Pancreas (tissue), 10 donors: ENCODE measurements around the gene NLN. TPM values are rescaled to one million over a fixed set of nuclear protein-coding genes. Genes with fewer than 3 reads are reported as not detected.

Experiments used
- ATAC-seq, 4 donors: fragments of 200-7000 bp; cut with Tn5 transposase; one replicate each; pipeline versions ENCODE4 v1.8.0 to v1.9.1; 2020; ENCODE audit warnings: mild to moderate bottlenecking in 4 of 4, moderate library complexity in 4 of 4
- DNase-seq, 6 donors: peaks; one replicate each; pipeline ENCODE4 v3.0.0-alpha.2; 2020
- FAIRE-seq: peaks from 2 replicates; lab custom pipeline; 2012; peaks lifted over from hg19 to GRCh38; lab: Jason Lieb, UNC
- H3K27ac ChIP-seq, 4 donors: fragments of 200-600 bp; sonication (generic); 1 replicate in 3 of 4; 2 replicates in 1 of 4; pipeline versions ENCODE4 v1.5.0 to v1.8.0; 2020
- H3K27me3 ChIP-seq, 4 donors: fragments of 200-600 bp; one replicate each; pipeline ENCODE4 v1.8.0; 2021
- H3K36me3 ChIP-seq, 3 donors: fragments of 200-600 bp; sonication (generic) in 1 of 3; one replicate each; pipeline versions ENCODE4 v1.5.0 to v1.8.0; 2020 to 2021
- H3K4me1 ChIP-seq, 3 donors: fragments of 200-600 bp; one replicate each; pipeline ENCODE4 v1.8.0; 2021
- H3K4me3 ChIP-seq, 4 donors: fragments of 200-600 bp; sonication (generic) in 2 of 4; one replicate each; pipeline versions ENCODE4 v1.5.0 to v1.8.0; 2020 to 2021
- H3K9me3 ChIP-seq, 4 donors: fragments of 200-600 bp; one replicate each; pipeline ENCODE4 v1.8.0; 2021
- WGBS, 2 donors: extraction: QIAGEN DNeasy Blood & Tissue Kit; methylation state at CpG; one replicate each; pipeline ENCODE4 v1.1.7; 2013; 5-methylcytosine and 5-hydroxymethylcytosine counted together
- intact Hi-C, 3 donors: fragments of 100-400 bp; cut with DNase I; formaldehyde crosslinking; loops; one replicate each; pipeline versions ENCODE4 v1.11.1 to v1.14.2; 2022
- polyA plus RNA-seq, 2 donors: library from polyadenylated mRNA; stranded (reverse); fragments of 200-250 nt; gene quantifications; one replicate each; pipeline ENCODE4 v1.2.3, GENCODE V29; 2013
- total RNA-seq, 6 donors: library from RNA; stranded (reverse); fragmentation: NEBNext Ultra II Directional in 4 of 6; extraction: Animal tissue kit (Norgen Biotek cat#: 25700) in 4 of 6; gene quantifications; one replicate each; pipeline versions ENCODE4 v1.2.1 to v1.2.4, GENCODE V29; 2021 to 2023
- TF ChIP-seq, protein P1 (sequence below), 4 donors: fragments of 200-600 bp; sonication (generic) in 3 of 4; IDR thresholded peaks; one replicate each; pipeline versions ENCODE4 v1.5.0 to v1.8.0; 2021; ENCODE audit warnings: antibody characterized with exemption in 4 of 4
- donor health status: healthy with polysubstance abuse.
- donor health status: DM: no; HTN: no; CAD: no; lungs with moderate emphysema.
- donor health status: DM: no; HTN: no; CAD: no.
- donor health status: control.
- donor health status: control.
- donor health status: Bipolar disorder and iron deficiency.
- donor health status: DM: yes; HTN: yes; CAD: no.
- donor health status: DM: no; HTN: no; CAD: no.
- donor health status: DM: no; HTN: no; CAD: no.
- donor health status: DM: yes; HTN: yes; CAD: no.

Gene NLN
- total and polyA plus RNA-seq, 8 donors, result 1.8 to 15.0 (median 8.0) TPM

DNA sequence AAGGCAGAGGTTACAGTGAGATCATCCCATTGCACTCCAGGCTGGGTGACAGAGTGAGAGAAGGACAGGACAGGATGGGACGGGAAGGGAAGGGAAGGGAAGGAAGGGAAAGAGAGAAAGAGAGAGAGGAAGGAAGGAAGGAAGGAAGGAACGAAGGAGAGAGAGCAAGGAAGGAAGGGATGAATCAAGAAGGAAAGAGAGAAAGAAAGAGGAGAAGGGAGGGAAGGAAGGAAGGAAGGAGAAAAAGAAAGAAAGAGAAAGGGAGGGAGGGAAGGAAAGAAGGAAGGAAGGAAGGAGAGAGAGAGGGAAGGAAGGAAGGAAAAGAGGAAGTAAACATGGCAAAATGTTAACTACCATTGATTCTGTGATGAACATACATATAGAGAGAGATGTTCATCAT, 28.9 kb upstream of the NLN start:
- no peaks in the 10 kb centered on the region for H3K36me3 ChIP-seq
- 80% methylated on average over 2 of the region's 2 CpGs for WGBS, 2 donors
- H3K4me1 ChIP-seq, result no peaks in the 10 kb centered on the region
- no peak for DNase-seq
- no peak for ATAC-seq
- H3K27me3 ChIP-seq, result no peaks in the 10 kb centered on the region
- H3K9me3 ChIP-seq, result no peaks in the 10 kb centered on the region
- TF ChIP-seq, protein P1, sequence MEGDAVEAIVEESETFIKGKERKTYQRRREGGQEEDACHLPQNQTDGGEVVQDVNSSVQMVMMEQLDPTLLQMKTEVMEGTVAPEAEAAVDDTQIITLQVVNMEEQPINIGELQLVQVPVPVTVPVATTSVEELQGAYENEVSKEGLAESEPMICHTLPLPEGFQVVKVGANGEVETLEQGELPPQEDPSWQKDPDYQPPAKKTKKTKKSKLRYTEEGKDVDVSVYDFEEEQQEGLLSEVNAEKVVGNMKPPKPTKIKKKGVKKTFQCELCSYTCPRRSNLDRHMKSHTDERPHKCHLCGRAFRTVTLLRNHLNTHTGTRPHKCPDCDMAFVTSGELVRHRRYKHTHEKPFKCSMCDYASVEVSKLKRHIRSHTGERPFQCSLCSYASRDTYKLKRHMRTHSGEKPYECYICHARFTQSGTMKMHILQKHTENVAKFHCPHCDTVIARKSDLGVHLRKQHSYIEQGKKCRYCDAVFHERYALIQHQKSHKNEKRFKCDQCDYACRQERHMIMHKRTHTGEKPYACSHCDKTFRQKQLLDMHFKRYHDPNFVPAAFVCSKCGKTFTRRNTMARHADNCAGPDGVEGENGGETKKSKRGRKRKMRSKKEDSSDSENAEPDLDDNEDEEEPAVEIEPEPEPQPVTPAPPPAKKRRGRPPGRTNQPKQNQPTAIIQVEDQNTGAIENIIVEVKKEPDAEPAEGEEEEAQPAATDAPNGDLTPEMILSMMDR (IDR thresholded peaks at IDR 0.05), result no peak
- H3K27ac ChIP-seq, result no peak overlapping the region
- FAIRE-seq, result no peak
- no peak overlapping the region for H3K4me3 ChIP-seq
- intact Hi-C loops, result no loop called here

DNA sequence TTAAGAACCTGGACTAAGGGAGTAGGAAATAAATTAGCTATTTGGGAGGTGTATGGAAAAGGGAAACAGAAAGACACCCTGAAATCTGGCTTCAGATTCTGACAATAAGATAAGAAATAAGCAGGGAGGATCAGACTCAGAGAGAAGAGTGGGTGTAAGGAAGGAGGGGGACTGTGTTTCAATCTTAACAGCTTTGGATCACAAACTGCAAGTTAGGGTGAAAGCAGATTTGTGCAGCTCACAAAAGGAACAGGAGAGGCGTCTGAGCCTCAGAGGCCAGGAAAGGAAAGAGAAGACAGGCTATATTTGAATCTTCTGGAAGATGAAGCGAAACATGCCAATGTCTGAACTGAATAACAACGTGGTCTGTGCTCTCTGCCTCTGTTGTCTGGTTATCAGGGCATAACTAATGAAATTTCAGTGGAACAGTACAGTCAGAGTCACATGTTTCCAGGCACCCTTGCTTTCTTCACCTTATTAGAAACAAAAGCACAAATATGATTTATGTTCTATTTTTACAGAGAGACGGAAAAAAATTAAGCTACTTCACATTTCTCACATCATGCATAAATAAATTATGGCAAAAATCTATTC, 26.7 kb upstream of the NLN start:
- FAIRE-seq (no peak), DNase-seq (no peak)
- intact Hi-C loops, result no loop called here

DNA sequence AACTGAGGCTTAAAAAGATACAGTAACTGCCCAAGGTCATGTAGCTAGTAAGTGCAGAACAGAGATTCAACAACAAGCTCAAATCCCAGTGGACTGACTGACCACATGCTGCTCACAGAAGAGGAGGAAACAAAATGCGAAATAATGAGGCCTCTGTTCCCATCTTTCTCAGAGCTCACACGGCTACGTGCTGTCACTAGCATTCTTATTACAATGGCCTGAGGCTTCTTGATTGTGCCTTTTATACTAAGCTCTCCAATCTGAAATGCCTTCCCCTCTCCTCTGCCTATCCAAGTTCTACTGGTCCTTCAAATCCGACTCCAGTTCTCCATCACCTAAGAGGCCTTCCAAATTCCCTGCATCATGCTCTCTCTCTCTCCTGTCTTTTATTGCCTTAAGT, 26.1 kb upstream of the NLN start:
- ATAC-seq (no peak), DNase-seq (no peak), FAIRE-seq (no peak)
- Histone ChIP-seq H3K36me3 (no peaks in the 10 kb centered on the region), H3K27ac (no peak overlapping the region), H3K4me1 (no peaks in the 10 kb centered on the region), H3K27me3 (no peaks in the 10 kb centered on the region), H3K9me3 (no peaks in the 10 kb centered on the region), H3K4me3 (no peak overlapping the region)
- 93 to 100% methylated on average over 4 of the region's 4 CpGs for WGBS, 2 donors
- TF ChIP-seq, protein P1 (IDR thresholded peaks at IDR 0.05), result no peak
- intact Hi-C loops, result no loop called here

More for the DNA sequence above, 26.7 kb upstream of the NLN start:
- no peak overlapping the region for H3K27ac ChIP-seq
- H3K27me3 ChIP-seq, result no peaks in the 10 kb centered on the region
- 85 to 90% methylated on average over 4 of the region's 4 CpGs for WGBS, 2 donors
- H3K9me3 ChIP-seq, result no peaks in the 10 kb centered on the region
- no peak for ATAC-seq
- H3K36me3 ChIP-seq, result no peaks in the 10 kb centered on the region
- no peaks in the 10 kb centered on the region for H3K4me1 ChIP-seq
- TF ChIP-seq, protein P1 (IDR thresholded peaks at IDR 0.05), result no peak
- no peak overlapping the region for H3K4me3 ChIP-seq

DNA sequence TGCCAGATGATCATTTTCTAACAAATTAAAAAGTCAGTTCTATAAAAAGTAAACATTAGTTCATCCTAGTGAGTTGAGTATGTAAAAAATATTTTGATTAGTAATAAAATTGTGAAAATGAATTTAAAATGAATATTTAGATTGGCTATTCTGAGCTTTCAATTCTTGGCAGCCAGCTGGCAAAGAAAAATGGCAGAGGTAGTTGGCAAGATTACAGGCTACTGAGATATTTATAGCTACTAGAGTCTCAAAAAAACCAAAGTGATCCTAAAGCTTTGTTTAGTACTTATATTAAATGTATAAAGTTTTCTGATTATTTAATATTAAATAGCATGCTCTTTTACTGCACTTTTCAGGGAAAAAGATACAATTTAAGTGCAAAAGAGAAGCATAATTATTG, 25.1 kb upstream of the NLN start:
- H3K9me3 ChIP-seq, result no peaks in the 10 kb centered on the region
- intact Hi-C loops, result no loop called here
- ATAC-seq, result no peak
- H3K36me3 ChIP-seq, result no peaks in the 10 kb centered on the region
- FAIRE-seq, result peak; percentile 5
- no peak overlapping the region for H3K27ac ChIP-seq
- no peak for DNase-seq
- no peaks in the 10 kb centered on the region for H3K27me3 ChIP-seq
- TF ChIP-seq, protein P1 (IDR thresholded peaks at IDR 0.05), result no peak
- no peaks in the 10 kb centered on the region for H3K4me1 ChIP-seq
- no peak overlapping the region for H3K4me3 ChIP-seq

DNA sequence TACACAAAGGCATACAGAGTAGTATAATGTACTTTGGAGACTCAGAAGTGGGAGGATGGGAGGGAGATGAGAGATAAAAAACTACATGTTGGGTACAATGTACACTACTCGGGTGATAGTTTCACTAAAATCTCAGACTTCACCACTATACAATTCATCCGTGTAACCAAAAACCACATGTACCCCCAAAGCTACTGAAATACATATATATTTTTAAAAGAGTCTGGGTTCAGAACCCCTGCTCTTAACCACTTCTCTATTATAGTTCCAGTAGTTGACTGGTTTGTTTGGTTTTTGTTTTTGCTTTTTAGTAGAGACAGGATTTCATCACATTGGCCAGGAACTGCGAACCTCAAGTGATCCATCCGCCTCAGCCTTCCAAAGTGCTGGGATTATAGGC, 22.7 kb upstream of the NLN start:
- Histone ChIP-seq H3K4me3 (no peak overlapping the region), H3K4me1 (no peaks in the 10 kb centered on the region), H3K9me3 (no peaks in the 10 kb centered on the region), H3K36me3 (no peaks in the 10 kb centered on the region), H3K27me3 (no peaks in the 10 kb centered on the region), H3K27ac (no peak overlapping the region)
- FAIRE-seq, result no peak
- intact Hi-C loops, result no loop called here
- 93 to 94% methylated on average over 4 of the region's 4 CpGs for WGBS, 2 donors
- TF ChIP-seq, protein P1 (IDR thresholded peaks at IDR 0.05), result no peak
- ATAC-seq, result no peak
- DNase-seq, result no peak
